Adrenal gland (tissue), 5 donors: ENCODE results near the gene PPP2R5C.

ENCODE experiments used
- POLR2A ChIP-seq, 2 donors: fragments of 450-650 bp; IDR thresholded peaks; one replicate each; pipeline ENCODE4 v1.6.1; 2017; ENCODE audit warnings: antibody characterized with exemption in 2 of 2, mild to moderate bottlenecking in 2 of 2, moderate library complexity in 1 of 2
- TF ChIP-seq, protein P1 (sequence below), 6 experiments: fragments of 450-650 bp in 4 of 6; fragments of 200-600 bp in 2 of 6; sonication (generic) in 1 of 6; IDR thresholded peaks; 1 replicate in 5 of 6; 2 replicates in 1 of 6; pipeline versions ENCODE4 v1.5.1 to v1.8.0; 2016 to 2021; ENCODE audit warnings: antibody characterized with exemption in 6 of 6, mild to moderate bottlenecking in 2 of 6, moderate library complexity in 1 of 6
- donor health status: DM: no; HTN: no; CAD: no.

DNA sequence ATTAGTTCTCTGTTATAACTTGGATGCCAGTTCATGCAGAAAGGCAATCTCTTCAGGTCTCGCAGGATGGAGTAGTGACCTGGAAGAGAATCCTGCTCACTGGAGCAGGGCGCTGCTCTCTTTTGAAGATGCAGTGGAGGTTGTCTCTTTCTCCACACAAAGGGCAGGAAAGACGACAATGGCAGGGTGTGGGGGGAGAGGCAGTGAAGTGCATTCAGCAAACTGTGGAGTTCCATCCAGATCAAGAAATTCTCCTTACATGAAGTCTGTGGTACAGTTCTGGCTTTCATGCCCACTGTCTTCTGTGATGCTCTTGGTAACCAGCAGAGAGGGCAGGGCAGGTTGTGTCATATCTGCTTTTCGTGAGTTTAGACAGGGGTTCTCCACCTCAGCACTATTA, 6.6 kb upstream of the PPP2R5C start:
- TF ChIP-seq, protein P1, sequence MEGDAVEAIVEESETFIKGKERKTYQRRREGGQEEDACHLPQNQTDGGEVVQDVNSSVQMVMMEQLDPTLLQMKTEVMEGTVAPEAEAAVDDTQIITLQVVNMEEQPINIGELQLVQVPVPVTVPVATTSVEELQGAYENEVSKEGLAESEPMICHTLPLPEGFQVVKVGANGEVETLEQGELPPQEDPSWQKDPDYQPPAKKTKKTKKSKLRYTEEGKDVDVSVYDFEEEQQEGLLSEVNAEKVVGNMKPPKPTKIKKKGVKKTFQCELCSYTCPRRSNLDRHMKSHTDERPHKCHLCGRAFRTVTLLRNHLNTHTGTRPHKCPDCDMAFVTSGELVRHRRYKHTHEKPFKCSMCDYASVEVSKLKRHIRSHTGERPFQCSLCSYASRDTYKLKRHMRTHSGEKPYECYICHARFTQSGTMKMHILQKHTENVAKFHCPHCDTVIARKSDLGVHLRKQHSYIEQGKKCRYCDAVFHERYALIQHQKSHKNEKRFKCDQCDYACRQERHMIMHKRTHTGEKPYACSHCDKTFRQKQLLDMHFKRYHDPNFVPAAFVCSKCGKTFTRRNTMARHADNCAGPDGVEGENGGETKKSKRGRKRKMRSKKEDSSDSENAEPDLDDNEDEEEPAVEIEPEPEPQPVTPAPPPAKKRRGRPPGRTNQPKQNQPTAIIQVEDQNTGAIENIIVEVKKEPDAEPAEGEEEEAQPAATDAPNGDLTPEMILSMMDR (IDR thresholded peaks at IDR 0.05): no peak
- no peak for TF ChIP-seq POLR2A (IDR thresholded peaks at IDR 0.05)
